T-helper 17 cell (primary cell): Measurements from ENCODE around the gene CDC42SE1. TPM values are rescaled to one million over a fixed set of nuclear protein-coding genes. Genes with fewer than 3 reads are reported as not detected.

ENCODE experiments used
- ATAC-seq: fragments of 150-1000 bp; cut with Tn5 transposase; 2 replicates; pipeline ENCODE4 v1.10.0; 2021; ENCODE audit warnings: mild to moderate bottlenecking, moderate library complexity
- DNase-seq, 3 donors: peaks; one replicate each; pipeline versions ENCODE4 v3.0.0 to v3.0.0-alpha.2; 2020 to 2021
- H3K9me3 ChIP-seq: one replicate; pipeline ENCODE4 v1.7.0; 2013; ENCODE audit warnings: low read length, mild to moderate bottlenecking; ENCODE audit not compliant: control insufficient read depth, poor library complexity, severe bottlenecking
- H3K27ac Mint-ChIP-seq: one replicate; pipeline ENCODE4 v1.8.0; 2022; ENCODE audit warnings: mild to moderate bottlenecking, moderate library complexity, mixed read lengths
- H3K27me3 Mint-ChIP-seq: one replicate; pipeline ENCODE4 v1.8.0; 2022; ENCODE audit warnings: mixed read lengths
- H3K36me3 Mint-ChIP-seq: one replicate; pipeline ENCODE4 v1.8.0; 2022; ENCODE audit warnings: low read depth, mixed read lengths
- H3K4me1 Mint-ChIP-seq: one replicate; pipeline ENCODE4 v1.8.0; 2022; ENCODE audit warnings: mild to moderate bottlenecking, mixed read lengths
- H3K4me3 Mint-ChIP-seq: one replicate; pipeline ENCODE4 v1.8.0; 2022; ENCODE audit warnings: mild to moderate bottlenecking, moderate library complexity, mixed read lengths
- total RNA-seq, 4 donors: library from RNA in 2 of 4; stranded (reverse) in 2 of 4; gene quantifications; one replicate each; pipeline ENCODE4 v1.2.3 and lab custom pipeline; 2022 to 2026

Gene CDC42SE1
- total RNA-seq, 2 donors from 2014 or later = 375 to 433 TPM

- Mint-ChIP-seq H3K27me3 (no peaks in the 10 kb centered on the region), H3K4me1 (peaks cover 28% of the 10 kb centered on the region), H3K4me3 (no peak overlapping the region), H3K36me3 (peaks cover 13% of the 10 kb centered on the region), H3K27ac (no peak overlapping the region)
- H3K9me3 ChIP-seq = no peaks in the 10 kb centered on the region
- DNase-seq = no peak
- ATAC-seq = no peak
These were observed 3.4 kb upstream of the CDC42SE1 start for GRCh38 chr1:151062741-151063371.

- Mint-ChIP-seq H3K27me3 (no peaks in the 10 kb centered on the region), H3K36me3 (peaks cover 21% of the 10 kb centered on the region), H3K4me1 (peaks cover 33% of the 10 kb centered on the region), H3K4me3 (no peak overlapping the region), H3K27ac (no peak overlapping the region)
- ATAC-seq (no peak), DNase-seq (no peak)
- H3K9me3 ChIP-seq = no peaks in the 10 kb centered on the region
These were observed 2.3 kb upstream of the CDC42SE1 start for GRCh38 chr1:151061704-151062103.

GRCh38 chr1:151060657-151061421 is 1.4 kb upstream of the CDC42SE1 start:
- ATAC-seq (no peak), DNase-seq (no peak)
- Mint-ChIP-seq H3K36me3 (peaks cover 24% of the 10 kb centered on the region), H3K4me1 (peaks cover 42% of the 10 kb centered on the region), H3K4me3 (peak overlapping the region; percentile 98), H3K27me3 (no peaks in the 10 kb centered on the region), H3K27ac (peak overlapping the region; percentile 99)
- no peaks in the 10 kb centered on the region for H3K9me3 ChIP-seq

GRCh38 chr1:151060007-151060656 is 710 bp upstream of the CDC42SE1 start, which contains the start of gene MLLT11:
Gene MLLT11 (plus strand): TSS chr1:151060397. CDS start chr1:151067225, 6,828 bp downstream.
- H3K4me3 Mint-ChIP-seq = peak within 1 kb of the TSS; percentile 98
- H3K9me3 ChIP-seq = no peaks in the 10 kb centered on the region
- DNase-seq (no peak), ATAC-seq (no peak)
- H3K4me1 Mint-ChIP-seq = peaks cover 46% of the 10 kb centered on the region
- peak within 1 kb of the TSS; percentile 99 for H3K27ac Mint-ChIP-seq
- peaks cover 22% of the 10 kb centered on the region for H3K36me3 Mint-ChIP-seq
- H3K27me3 Mint-ChIP-seq = no peaks in the 10 kb centered on the region

GRCh38 chr1:151058692-151059091 is 730 bp downstream of the CDC42SE1 start:
- H3K4me1 Mint-ChIP-seq = peaks cover 56% of the 10 kb centered on the region
- H3K36me3 Mint-ChIP-seq = peaks cover 29% of the 10 kb centered on the region
- H3K27ac Mint-ChIP-seq = peak overlapping the region; percentile 99
- no peak for ATAC-seq
- H3K9me3 ChIP-seq = no peaks in the 10 kb centered on the region
- DNase-seq = no peak
- H3K27me3 Mint-ChIP-seq = no peaks in the 10 kb centered on the region
- H3K4me3 Mint-ChIP-seq = peak overlapping the region; percentile 98

GRCh38 chr1:151056149-151056548 is 3.3 kb downstream of the CDC42SE1 start:
- H3K27ac Mint-ChIP-seq = peak overlapping the region; percentile 99
- DNase-seq (no peak), ATAC-seq (peak; percentile 48)
- H3K4me1 Mint-ChIP-seq = peaks cover 67% of the 10 kb centered on the region
- H3K36me3 Mint-ChIP-seq = peaks cover 29% of the 10 kb centered on the region
- H3K27me3 Mint-ChIP-seq = no peaks in the 10 kb centered on the region
- H3K4me3 Mint-ChIP-seq = peak overlapping the region; percentile 98
- H3K9me3 ChIP-seq = no peaks in the 10 kb centered on the region

- H3K36me3 Mint-ChIP-seq = peaks cover 29% of the 10 kb centered on the region
- no peaks in the 10 kb centered on the region for H3K9me3 ChIP-seq
These were observed 3.8 kb downstream of the CDC42SE1 start for GRCh38 chr1:151055581-151055980.

GRCh38 chr1:151054971-151055547 is 4.4 kb downstream of the CDC42SE1 start:
- no peaks in the 10 kb centered on the region for H3K9me3 ChIP-seq
- Mint-ChIP-seq H3K27ac (peak overlapping the region; percentile 99), H3K27me3 (no peaks in the 10 kb centered on the region), H3K4me3 (peak overlapping the region; percentile 98), H3K36me3 (peaks cover 29% of the 10 kb centered on the region), H3K4me1 (peaks cover 62% of the 10 kb centered on the region)
- no peak for DNase-seq
- ATAC-seq = no peak

More at GRCh38 chr1:151055581-151055980, 3.8 kb downstream of the CDC42SE1 start:
- H3K4me3 Mint-ChIP-seq = peak overlapping the region; percentile 98
- peaks cover 66% of the 10 kb centered on the region for H3K4me1 Mint-ChIP-seq
- peak overlapping the region; percentile 99 for H3K27ac Mint-ChIP-seq
- ATAC-seq (no peak), DNase-seq (no peak)
- H3K27me3 Mint-ChIP-seq = no peaks in the 10 kb centered on the region

- peaks cover 9% of the 10 kb centered on the region for H3K36me3 Mint-ChIP-seq
- no peaks in the 10 kb centered on the region for H3K9me3 ChIP-seq
- H3K4me1 Mint-ChIP-seq = peaks cover 59% of the 10 kb centered on the region
These were observed 7.9 kb downstream of the CDC42SE1 start for GRCh38 chr1:151051356-151052009.

GRCh38 chr1:151050051-151050688 is 9.3 kb downstream of the CDC42SE1 start:
- Mint-ChIP-seq H3K4me3 (no peak overlapping the region), H3K27ac (peak overlapping the region; percentile 90), H3K27me3 (no peaks in the 10 kb centered on the region), H3K4me1 (peaks cover 49% of the 10 kb centered on the region), H3K36me3 (peaks cover 7% of the 10 kb centered on the region)
- ATAC-seq (no peak), DNase-seq (no peak)
- H3K9me3 ChIP-seq = no peaks in the 10 kb centered on the region

More at GRCh38 chr1:151051356-151052009, 7.9 kb downstream of the CDC42SE1 start:
- H3K27me3 Mint-ChIP-seq = no peaks in the 10 kb centered on the region
- ATAC-seq (no peak), DNase-seq (no peak)
- no peak overlapping the region for H3K4me3 Mint-ChIP-seq
- peak overlapping the region; percentile 99 for H3K27ac Mint-ChIP-seq

- H3K27ac Mint-ChIP-seq = peak overlapping the region; percentile 90
- no peaks in the 10 kb centered on the region for H3K27me3 Mint-ChIP-seq
- peaks cover 3% of the 10 kb centered on the region for H3K36me3 Mint-ChIP-seq
- no peaks in the 10 kb centered on the region for H3K9me3 ChIP-seq
- DNase-seq (no peak), ATAC-seq (no peak)
- peaks cover 47% of the 10 kb centered on the region for H3K4me1 Mint-ChIP-seq
- H3K4me3 Mint-ChIP-seq = no peak overlapping the region
These were observed 10.0 kb downstream of the CDC42SE1 start for GRCh38 chr1:151049458-151049857.

- H3K27ac Mint-ChIP-seq = peak overlapping the region; percentile 90
- peaks cover 46% of the 10 kb centered on the region for H3K4me1 Mint-ChIP-seq
- DNase-seq = no peak
- no peaks in the 10 kb centered on the region for H3K27me3 Mint-ChIP-seq
- H3K4me3 Mint-ChIP-seq = peak overlapping the region; percentile 91
- H3K36me3 Mint-ChIP-seq = peaks cover under 1% of the 10 kb centered on the region
- no peaks in the 10 kb centered on the region for H3K9me3 ChIP-seq
- ATAC-seq = peak; percentile 25
These were observed 10.8 kb downstream of the CDC42SE1 start for GRCh38 chr1:151048645-151049032.
